Body of pancreas (tissue), 4 donors: Measurements from ENCODE around the gene VPS72.

Experiments
- POLR2A ChIP-seq, 3 donors: fragments of 450-650 bp; IDR thresholded peaks; one replicate each; pipeline ENCODE4 v1.6.1; 2016; ENCODE audit warnings: antibody characterized with exemption in 3 of 3, mild to moderate bottlenecking in 2 of 3
- TF ChIP-seq, protein P1 (sequence below), 7 experiments: fragments of 450-650 bp in 4 of 7; fragments of 200-600 bp in 3 of 7; sonication (generic) in 3 of 7; IDR thresholded peaks; one replicate each; pipeline ENCODE4 v1.5.1; 2016 to 2019; ENCODE audit warnings: antibody characterized with exemption in 7 of 7

DNA sequence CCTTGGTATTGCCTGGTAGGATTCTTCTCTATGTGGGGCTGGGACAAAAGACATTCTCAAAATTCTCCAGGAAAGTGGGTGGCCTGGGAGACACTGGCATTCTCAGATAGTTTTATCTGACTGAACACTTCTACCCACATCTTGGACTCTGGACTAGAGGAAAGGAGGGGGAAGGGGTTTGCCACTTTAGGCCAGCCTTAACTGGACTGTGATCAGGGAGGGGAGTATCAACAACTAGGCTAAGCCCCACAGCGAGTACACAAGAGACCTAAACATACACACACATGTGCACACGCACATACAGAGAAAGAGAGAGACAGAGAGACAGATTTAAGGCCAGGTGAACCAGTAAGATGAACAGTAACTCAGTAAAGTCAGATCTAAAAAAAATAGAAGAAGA, 42.3 kb downstream of the VPS72 start:
- TF ChIP-seq POLR2A (IDR thresholded peaks at IDR 0.05): no peak
- TF ChIP-seq, protein P1, sequence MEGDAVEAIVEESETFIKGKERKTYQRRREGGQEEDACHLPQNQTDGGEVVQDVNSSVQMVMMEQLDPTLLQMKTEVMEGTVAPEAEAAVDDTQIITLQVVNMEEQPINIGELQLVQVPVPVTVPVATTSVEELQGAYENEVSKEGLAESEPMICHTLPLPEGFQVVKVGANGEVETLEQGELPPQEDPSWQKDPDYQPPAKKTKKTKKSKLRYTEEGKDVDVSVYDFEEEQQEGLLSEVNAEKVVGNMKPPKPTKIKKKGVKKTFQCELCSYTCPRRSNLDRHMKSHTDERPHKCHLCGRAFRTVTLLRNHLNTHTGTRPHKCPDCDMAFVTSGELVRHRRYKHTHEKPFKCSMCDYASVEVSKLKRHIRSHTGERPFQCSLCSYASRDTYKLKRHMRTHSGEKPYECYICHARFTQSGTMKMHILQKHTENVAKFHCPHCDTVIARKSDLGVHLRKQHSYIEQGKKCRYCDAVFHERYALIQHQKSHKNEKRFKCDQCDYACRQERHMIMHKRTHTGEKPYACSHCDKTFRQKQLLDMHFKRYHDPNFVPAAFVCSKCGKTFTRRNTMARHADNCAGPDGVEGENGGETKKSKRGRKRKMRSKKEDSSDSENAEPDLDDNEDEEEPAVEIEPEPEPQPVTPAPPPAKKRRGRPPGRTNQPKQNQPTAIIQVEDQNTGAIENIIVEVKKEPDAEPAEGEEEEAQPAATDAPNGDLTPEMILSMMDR (IDR thresholded peaks at IDR 0.05): no peak
